ENCODE results near the gene PLXNA3.

PLXNA3 gene
- 58.6 to 101 (median 84.0) reads per million in 4 experiments for total RNA-seq

- peak; percentile 55 for DNase-seq
These were observed at the start of gene PLXNA3 for GRCh38 chrX:154458116-154458953. Gene PLXNA3, plus strand, starts transcription at chrX:154458281. Its CDS starts 1,903 bp downstream, at chrX:154460184.

- DNase-seq, result no peak
These were observed 49.3 kb upstream of the PLXNA3 start for GRCh38 chrX:154408659-154409221.

GRCh38 chrX:154409222-154409871, 48.7 kb upstream of the PLXNA3 start, which contains the start of gene DNASE1L1:
Gene DNASE1L1, minus strand, starts transcription at chrX:154409254. Its CDS starts 3,686 bp downstream, at chrX:154405568.
- no peak for DNase-seq

GRCh38 chrX:154411981-154412340, 46.1 kb upstream of the PLXNA3 start:
- peak; percentile 6 for DNase-seq

GRCh38 chrX:154412468-154412867, 45.6 kb upstream of the PLXNA3 start:
- no peak for DNase-seq

GRCh38 chrX:154413142-154413541, 44.9 kb upstream of the PLXNA3 start:
- DNase-seq, result no peak

GRCh38 chrX:154417157-154417556, 40.9 kb upstream of the PLXNA3 start:
- DNase-seq, result no peak

GRCh38 chrX:154419189-154419588, 38.9 kb upstream of the PLXNA3 start:
- DNase-seq, result no peak

- DNase-seq, result no peak
These were observed 38.2 kb upstream of the PLXNA3 start for GRCh38 chrX:154419688-154420401.

GRCh38 chrX:154420402-154420756, 37.7 kb upstream of the PLXNA3 start:
- no peak for DNase-seq

GRCh38 chrX:154426916-154427770, 30.9 kb upstream of the PLXNA3 start:
- no peak for DNase-seq

GRCh38 chrX:154428176-154429171, 29.6 kb upstream of the PLXNA3 start, which contains the start of gene ATP6AP1:
Gene ATP6AP1, plus strand, starts transcription at chrX:154428677. Its CDS starts 16 bp downstream, at chrX:154428693.
- DNase-seq, result peak; percentile 74

- DNase-seq, result no peak
These were observed 28.4 kb upstream of the PLXNA3 start for GRCh38 chrX:154429711-154430110.

GRCh38 chrX:154430479-154430878, 27.6 kb upstream of the PLXNA3 start:
- DNase-seq, result no peak

GRCh38 chrX:154430916-154431315, 27.2 kb upstream of the PLXNA3 start:
- no peak for DNase-seq

- DNase-seq, result no peak
These were observed 26.7 kb upstream of the PLXNA3 start for GRCh38 chrX:154431341-154431740.

- DNase-seq, result no peak
These were observed 25.9 kb upstream of the PLXNA3 start for GRCh38 chrX:154432210-154432609.

GRCh38 chrX:154433605-154434004, 24.5 kb upstream of the PLXNA3 start:
- DNase-seq, result no peak

GRCh38 chrX:154434394-154435168, 23.5 kb upstream of the PLXNA3 start:
- no peak for DNase-seq
